Measurements from ENCODE around the gene RNF114.

RNF114 gene

DNA sequence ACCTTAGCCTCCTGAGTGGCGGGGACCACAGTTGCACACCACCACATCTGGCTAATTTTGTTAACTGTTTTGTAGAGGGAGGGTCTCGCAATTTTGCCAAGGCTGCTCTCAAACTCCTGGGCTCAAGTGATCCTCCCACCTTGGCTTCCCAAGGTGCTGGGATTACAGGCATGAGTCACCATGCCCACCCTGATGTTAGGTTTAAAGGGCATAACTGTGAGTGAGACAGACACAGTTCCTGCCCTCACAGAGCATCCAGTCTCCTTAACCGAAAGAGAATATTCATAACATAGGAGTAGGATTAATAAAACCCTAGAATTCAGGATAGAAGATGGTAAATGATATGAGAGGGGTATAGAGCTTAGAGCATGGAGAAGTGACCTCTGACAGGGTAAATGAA lies 17.8 kb upstream of the RNF114 start:
- no peak for DNase-seq
- Histone ChIP-seq H3K27me3 (replicated peaks) (no peaks in the 10 kb centered on the region), H3K27ac (no peak overlapping the region), H3K4me3 (ENCODE audit: low read depth, low read length) (no peak overlapping the region), H3K36me3 (replicated peaks) (no peaks in the 10 kb centered on the region)
- TF ChIP-seq, protein P1, sequence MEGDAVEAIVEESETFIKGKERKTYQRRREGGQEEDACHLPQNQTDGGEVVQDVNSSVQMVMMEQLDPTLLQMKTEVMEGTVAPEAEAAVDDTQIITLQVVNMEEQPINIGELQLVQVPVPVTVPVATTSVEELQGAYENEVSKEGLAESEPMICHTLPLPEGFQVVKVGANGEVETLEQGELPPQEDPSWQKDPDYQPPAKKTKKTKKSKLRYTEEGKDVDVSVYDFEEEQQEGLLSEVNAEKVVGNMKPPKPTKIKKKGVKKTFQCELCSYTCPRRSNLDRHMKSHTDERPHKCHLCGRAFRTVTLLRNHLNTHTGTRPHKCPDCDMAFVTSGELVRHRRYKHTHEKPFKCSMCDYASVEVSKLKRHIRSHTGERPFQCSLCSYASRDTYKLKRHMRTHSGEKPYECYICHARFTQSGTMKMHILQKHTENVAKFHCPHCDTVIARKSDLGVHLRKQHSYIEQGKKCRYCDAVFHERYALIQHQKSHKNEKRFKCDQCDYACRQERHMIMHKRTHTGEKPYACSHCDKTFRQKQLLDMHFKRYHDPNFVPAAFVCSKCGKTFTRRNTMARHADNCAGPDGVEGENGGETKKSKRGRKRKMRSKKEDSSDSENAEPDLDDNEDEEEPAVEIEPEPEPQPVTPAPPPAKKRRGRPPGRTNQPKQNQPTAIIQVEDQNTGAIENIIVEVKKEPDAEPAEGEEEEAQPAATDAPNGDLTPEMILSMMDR (IDR thresholded peaks at IDR 0.05; ENCODE audit: low read depth, low read length, missing control alignments), result no peak
- in situ Hi-C loops (cut with HindIII; ENCODE audit: low pct_ligation_motif_present, low sequenced_read_pairs), result no loop called here

DNA sequence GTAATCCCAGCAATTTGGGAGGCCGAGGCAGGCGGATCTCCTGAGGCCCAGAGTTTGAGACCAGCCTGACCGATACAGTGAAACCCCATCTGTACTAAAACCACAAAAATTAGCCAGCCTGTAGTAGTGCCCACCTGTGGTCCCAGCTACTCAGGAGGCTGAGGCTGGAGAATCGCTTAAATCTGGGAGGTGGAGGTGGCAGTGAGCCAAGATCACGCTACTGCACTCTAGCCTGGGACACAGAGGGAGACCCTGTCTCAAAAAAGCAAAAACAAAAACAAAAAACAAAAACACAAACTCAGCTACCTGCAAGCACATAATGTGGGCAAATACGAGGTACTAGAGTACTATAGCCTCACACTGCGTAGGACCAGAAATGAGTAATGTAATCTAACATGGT lies 17.2 kb upstream of the RNF114 start:
- no peak for DNase-seq
- no peaks in the 10 kb centered on the region for H3K36me3 ChIP-seq (replicated peaks)
- H3K27me3 ChIP-seq (replicated peaks), result no peaks in the 10 kb centered on the region
- H3K4me3 ChIP-seq (ENCODE audit: low read depth, low read length), result no peak overlapping the region
- in situ Hi-C loops (cut with HindIII; ENCODE audit: low pct_ligation_motif_present, low sequenced_read_pairs), result no loop called here
- H3K27ac ChIP-seq, result no peak overlapping the region
- TF ChIP-seq, protein P1 (IDR thresholded peaks at IDR 0.05; ENCODE audit: low read depth, low read length, missing control alignments), result no peak

DNA sequence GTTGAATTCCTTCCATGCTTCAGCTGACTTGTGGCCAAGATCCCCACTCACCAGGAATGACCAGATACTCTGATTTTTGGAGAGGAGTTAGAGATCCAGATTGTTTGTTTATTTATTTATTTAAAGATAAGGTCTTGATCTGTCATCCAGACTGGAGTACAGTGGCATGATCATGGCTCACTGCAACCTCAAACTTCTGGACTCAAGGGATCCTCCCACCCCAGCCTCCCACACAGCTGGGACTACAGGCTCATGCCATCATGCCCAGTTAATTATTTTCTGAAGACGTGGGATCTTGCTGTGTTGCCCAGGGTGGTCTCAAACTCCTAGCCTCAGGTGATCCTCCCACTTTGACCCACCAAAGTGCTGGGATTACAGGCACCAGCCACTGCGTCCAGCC lies 16.7 kb upstream of the RNF114 start:
- Histone ChIP-seq H3K27me3 (replicated peaks) (no peaks in the 10 kb centered on the region), H3K36me3 (replicated peaks) (no peaks in the 10 kb centered on the region), H3K27ac (no peak overlapping the region), H3K4me3 (ENCODE audit: low read depth, low read length) (no peak overlapping the region)
- TF ChIP-seq, protein P1 (IDR thresholded peaks at IDR 0.05; ENCODE audit: low read depth, low read length, missing control alignments), result no peak
- in situ Hi-C loops (cut with HindIII; ENCODE audit: low pct_ligation_motif_present, low sequenced_read_pairs), result no loop called here
- no peak for DNase-seq

DNA sequence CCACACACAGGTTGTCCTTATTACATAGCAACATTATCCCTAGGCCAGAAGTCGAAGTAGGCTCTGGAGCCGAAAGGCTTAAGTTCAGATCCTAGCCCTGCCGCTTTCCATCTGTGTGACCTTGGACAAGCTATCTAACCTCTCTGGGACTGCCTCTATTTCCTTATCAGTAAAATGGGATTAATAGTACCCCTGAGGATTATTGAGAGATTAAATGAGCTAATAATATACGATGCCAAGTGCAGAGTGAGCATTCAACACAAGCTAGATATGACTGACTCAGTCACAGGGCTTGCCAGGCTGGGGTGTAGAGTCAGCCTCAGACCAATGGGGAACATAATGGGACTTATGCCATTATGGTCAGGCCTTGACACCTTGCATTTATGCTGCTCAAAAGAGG lies 11.9 kb upstream of the RNF114 start:
- TF ChIP-seq, protein P1 (IDR thresholded peaks at IDR 0.05; ENCODE audit: low read depth, low read length, missing control alignments), result no peak
- no peak for DNase-seq
- no peak overlapping the region for H3K27ac ChIP-seq
- H3K4me3 ChIP-seq (ENCODE audit: low read depth, low read length), result no peak overlapping the region
- H3K27me3 ChIP-seq (replicated peaks), result no peaks in the 10 kb centered on the region
- no peaks in the 10 kb centered on the region for H3K36me3 ChIP-seq (replicated peaks)
- in situ Hi-C loops (cut with HindIII; ENCODE audit: low pct_ligation_motif_present, low sequenced_read_pairs), result no loop called here

DNA sequence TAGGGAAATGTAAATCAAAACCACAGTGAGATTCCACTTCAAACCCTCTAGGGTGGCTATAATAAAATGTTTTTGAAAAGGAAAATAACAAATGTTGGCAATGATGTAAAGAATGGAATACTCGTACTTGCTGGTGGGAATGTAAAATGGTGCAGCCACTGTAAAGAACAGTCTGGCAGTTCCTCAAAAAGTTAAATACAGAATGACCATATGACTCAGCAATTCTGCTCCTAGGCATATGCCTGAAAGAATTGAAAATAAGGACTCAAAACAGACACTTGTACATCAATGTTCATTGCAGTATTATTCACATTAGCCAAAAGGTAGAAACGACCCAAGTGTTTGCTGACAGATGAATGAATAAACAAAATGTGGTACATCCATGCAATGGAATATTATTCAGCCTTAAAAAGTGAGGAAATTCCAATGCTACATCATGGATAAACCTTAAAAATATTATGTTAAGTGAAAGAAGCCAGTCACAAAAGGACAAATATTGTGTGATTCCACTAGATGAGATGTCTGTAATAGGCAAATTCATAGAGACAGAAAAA lies 10.2 kb upstream of the RNF114 start:
- H3K4me3 ChIP-seq (ENCODE audit: low read depth, low read length), result no peak overlapping the region

More for the DNA sequence above, 10.2 kb upstream of the RNF114 start:
- in situ Hi-C loops (cut with HindIII; ENCODE audit: low pct_ligation_motif_present, low sequenced_read_pairs), result no loop called here
- Histone ChIP-seq H3K27me3 (replicated peaks) (no peaks in the 10 kb centered on the region), H3K36me3 (replicated peaks) (no peaks in the 10 kb centered on the region), H3K27ac (no peak overlapping the region)
- TF ChIP-seq, protein P1 (IDR thresholded peaks at IDR 0.05; ENCODE audit: low read depth, low read length, missing control alignments), result no peak
- no peak for DNase-seq
